Spleen (tissue), 7 donors: Measurements from ENCODE around the gene RAB15.

ENCODE experiments used
- POLR2AphosphoS5 ChIP-seq, 3 donors: sonication (generic); formaldehyde crosslinking; IDR thresholded peaks; one replicate each; pipeline ENCODE4 v1.5.1; 2017; ENCODE audit warnings: antibody characterized with exemption in 3 of 3
- TF ChIP-seq, protein P1 (sequence below), 11 experiments: fragments of 200-600 bp in 7 of 11; fragments of 450-650 bp in 4 of 11; sonication (generic) in 4 of 11; IDR thresholded peaks in 8 of 11; conservative IDR thresholded peaks in 3 of 11; 1 replicate in 7 of 11; 2 replicates in 4 of 11; pipeline versions ENCODE4 v1.4.0 to v1.8.0; 2016 to 2021; ENCODE audit warnings: antibody characterized with exemption in 11 of 11, inconsistent platforms in 4 of 11, mild to moderate bottlenecking in 1 of 11
- donor health status: DM: no; HTN: no; CAD: no; lungs with moderate emphysema.
- donor health status: DM: no; HTN: no; CAD: no.
- donor health status: DM: no; HTN: no; CAD: no.

DNA sequence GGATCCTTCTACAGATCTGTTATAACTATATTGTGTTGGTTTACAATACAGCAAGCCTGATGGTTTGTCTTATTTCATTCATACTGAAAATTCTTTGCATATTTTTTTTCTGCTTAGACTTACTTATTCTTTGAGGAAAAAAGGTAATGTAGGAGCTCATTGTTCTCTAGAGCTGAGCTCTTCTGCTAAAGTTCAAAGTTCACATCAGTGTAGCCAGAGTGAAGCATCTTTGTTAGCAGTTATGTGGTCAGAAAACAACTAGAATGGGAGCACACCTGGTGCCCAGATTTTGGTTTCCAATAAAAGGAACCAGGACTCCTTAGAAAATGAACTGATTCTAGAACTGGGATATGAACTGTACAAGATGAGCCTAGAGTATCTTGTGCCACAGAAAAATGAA, 39.9 kb downstream of the RAB15 start:
- TF ChIP-seq, protein P1, sequence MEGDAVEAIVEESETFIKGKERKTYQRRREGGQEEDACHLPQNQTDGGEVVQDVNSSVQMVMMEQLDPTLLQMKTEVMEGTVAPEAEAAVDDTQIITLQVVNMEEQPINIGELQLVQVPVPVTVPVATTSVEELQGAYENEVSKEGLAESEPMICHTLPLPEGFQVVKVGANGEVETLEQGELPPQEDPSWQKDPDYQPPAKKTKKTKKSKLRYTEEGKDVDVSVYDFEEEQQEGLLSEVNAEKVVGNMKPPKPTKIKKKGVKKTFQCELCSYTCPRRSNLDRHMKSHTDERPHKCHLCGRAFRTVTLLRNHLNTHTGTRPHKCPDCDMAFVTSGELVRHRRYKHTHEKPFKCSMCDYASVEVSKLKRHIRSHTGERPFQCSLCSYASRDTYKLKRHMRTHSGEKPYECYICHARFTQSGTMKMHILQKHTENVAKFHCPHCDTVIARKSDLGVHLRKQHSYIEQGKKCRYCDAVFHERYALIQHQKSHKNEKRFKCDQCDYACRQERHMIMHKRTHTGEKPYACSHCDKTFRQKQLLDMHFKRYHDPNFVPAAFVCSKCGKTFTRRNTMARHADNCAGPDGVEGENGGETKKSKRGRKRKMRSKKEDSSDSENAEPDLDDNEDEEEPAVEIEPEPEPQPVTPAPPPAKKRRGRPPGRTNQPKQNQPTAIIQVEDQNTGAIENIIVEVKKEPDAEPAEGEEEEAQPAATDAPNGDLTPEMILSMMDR (IDR thresholded peaks at IDR 0.05 in 8 of 11, conservative IDR thresholded peaks at IDR 0.05 in 3 of 11): no peak
- no peak for TF ChIP-seq POLR2AphosphoS5 (IDR thresholded peaks at IDR 0.05)
